Endothelial cell of umbilical vein (primary cell): Measurements from ENCODE around the gene NARS2.

ENCODE experiments used
- EZH2 ChIP-seq: IDR thresholded peaks from 2 replicates; pipeline ENCODE4 v1.6.1; 2012; ENCODE audit warnings: borderline replicate concordance, low read depth, mild to moderate bottlenecking, moderate library complexity, low read length, inconsistent platforms; ENCODE audit not compliant: severe bottlenecking
- FOS ChIP-seq: IDR thresholded peaks from 2 replicates; pipeline ENCODE4 v1.6.1; 2011; ENCODE audit warnings: mild to moderate bottlenecking, low read length, moderate library complexity, borderline replicate concordance; ENCODE audit not compliant: insufficient read depth
- GATA2 ChIP-seq: IDR thresholded peaks from 2 replicates; pipeline ENCODE4 v1.7.0; 2011; ENCODE audit warnings: low read depth, mild to moderate bottlenecking, moderate library complexity, mixed read lengths, low read length; ENCODE audit not compliant: insufficient read length, insufficient read depth
- JUN ChIP-seq: IDR thresholded peaks from 2 replicates; pipeline ENCODE4 v1.6.1; 2011; ENCODE audit warnings: borderline replicate concordance, low read depth; ENCODE audit not compliant: insufficient read length, insufficient read depth
- MAX ChIP-seq: IDR thresholded peaks from 2 replicates; pipeline ENCODE4 v1.6.1; 2011; ENCODE audit not compliant: insufficient read depth, insufficient read length
- MYC ChIP-seq: IDR thresholded peaks from one replicate; pipeline ENCODE4 v1.6.1; 2011; ENCODE audit warnings: mild to moderate bottlenecking, low read depth, low read length
- POLR2A ChIP-seq: IDR thresholded peaks from 2 replicates; pipeline ENCODE4 v1.6.1; 2012; ENCODE audit warnings: low read depth, mild to moderate bottlenecking, control low read depth, low read length
- POLR2AphosphoS5 ChIP-seq: IDR thresholded peaks from 2 replicates; pipeline ENCODE4 v1.6.1; 2012; ENCODE audit warnings: low read depth, mild to moderate bottlenecking, control low read depth, low read length, moderate library complexity; ENCODE audit not compliant: insufficient read depth
- TF ChIP-seq, protein P1 (sequence below), 2 donors: IDR thresholded peaks; 1 replicate in 1 of 2; 2 replicates in 1 of 2; pipeline ENCODE4 v1.5.1; 2011; ENCODE audit warnings: low read length in 2 of 2, mild to moderate bottlenecking in 2 of 2, moderate library complexity in 2 of 2, control low read depth in 1 of 2, inconsistent platforms in 1 of 2, low read depth in 1 of 2; ENCODE audit not compliant: insufficient read depth in 1 of 2; ENCODE audit errors: extremely low read depth in 1 of 2

DNA sequence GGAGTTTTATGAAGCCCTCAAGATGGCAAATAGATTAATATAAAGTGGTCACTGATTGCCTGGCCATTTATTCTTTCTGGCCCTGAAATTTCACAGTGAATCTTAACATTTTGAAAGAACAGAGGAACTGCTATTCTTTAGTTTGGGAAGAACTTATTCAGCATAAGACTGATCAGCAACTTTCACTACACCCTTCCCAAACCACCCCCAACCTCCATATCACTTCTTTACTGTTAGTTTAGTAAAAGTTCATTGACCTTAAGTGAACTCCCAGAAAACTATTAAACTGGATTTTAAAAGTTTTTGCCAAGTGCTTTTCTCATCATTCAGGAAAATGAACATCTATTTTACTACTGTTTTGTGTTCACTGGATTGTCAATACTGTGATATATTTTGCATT is 77.4 kb downstream of the NARS2 start:
- TF ChIP-seq, protein P1, sequence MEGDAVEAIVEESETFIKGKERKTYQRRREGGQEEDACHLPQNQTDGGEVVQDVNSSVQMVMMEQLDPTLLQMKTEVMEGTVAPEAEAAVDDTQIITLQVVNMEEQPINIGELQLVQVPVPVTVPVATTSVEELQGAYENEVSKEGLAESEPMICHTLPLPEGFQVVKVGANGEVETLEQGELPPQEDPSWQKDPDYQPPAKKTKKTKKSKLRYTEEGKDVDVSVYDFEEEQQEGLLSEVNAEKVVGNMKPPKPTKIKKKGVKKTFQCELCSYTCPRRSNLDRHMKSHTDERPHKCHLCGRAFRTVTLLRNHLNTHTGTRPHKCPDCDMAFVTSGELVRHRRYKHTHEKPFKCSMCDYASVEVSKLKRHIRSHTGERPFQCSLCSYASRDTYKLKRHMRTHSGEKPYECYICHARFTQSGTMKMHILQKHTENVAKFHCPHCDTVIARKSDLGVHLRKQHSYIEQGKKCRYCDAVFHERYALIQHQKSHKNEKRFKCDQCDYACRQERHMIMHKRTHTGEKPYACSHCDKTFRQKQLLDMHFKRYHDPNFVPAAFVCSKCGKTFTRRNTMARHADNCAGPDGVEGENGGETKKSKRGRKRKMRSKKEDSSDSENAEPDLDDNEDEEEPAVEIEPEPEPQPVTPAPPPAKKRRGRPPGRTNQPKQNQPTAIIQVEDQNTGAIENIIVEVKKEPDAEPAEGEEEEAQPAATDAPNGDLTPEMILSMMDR (IDR thresholded peaks at IDR 0.05; ENCODE audit: extremely low read depth in 1 of 2, insufficient read depth in 1 of 2, low read depth in 1 of 2, low read length in 2 of 2), result no peak
- TF ChIP-seq POLR2A, result no peak
- TF ChIP-seq POLR2AphosphoS5, result no peak
- no peak for TF ChIP-seq GATA2
- no peak for TF ChIP-seq EZH2
- no peak for TF ChIP-seq MAX
- no peak for TF ChIP-seq JUN
- no peak for TF ChIP-seq MYC
- TF ChIP-seq FOS, result no peak
